CD4-positive, alpha-beta T cell treated with Interferon gamma for 1 hour (primary cell): ENCODE results near the gene MTHFD1L.
"Not testable (repeated sequence)": the region's sequence is repeated elsewhere in the genome, so short reads cannot be mapped to it uniquely, and the experiment has no call there.

ENCODE experiments used
- DNase-seq: peaks from one replicate; pipeline ENCODE4 v3.0.0-alpha.2; 2020

The MTHFD1L gene

GRCh38 chr6:151103266-151103665 is 237.8 kb downstream of the MTHFD1L start:
- no peak for DNase-seq

DNA sequence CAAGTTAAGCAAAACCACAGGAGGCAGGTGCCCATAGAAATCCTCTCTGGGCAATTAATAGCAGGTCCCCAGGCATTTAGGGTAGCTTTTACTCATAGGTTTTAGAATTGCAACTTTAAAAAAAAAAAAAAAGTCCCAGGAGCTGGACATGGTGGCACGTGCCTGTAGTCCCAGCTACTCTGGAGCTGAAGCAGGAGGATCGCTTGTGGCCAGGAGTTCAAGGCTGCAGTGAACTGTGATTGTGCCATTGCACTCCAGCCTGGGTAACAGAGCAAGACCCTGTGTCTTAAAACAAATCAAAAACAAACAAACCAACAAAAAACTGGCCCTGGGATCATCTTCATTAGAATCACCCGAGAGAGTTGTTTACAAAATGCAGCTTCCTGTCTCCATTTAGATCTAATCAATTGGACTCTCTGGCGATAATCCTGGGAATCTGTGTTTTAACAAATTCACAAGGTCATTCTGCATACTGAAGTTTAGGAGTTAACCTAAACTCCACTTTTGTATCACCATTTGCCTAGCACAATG is 242.5 kb downstream of the MTHFD1L start:
- no peak for DNase-seq

DNA sequence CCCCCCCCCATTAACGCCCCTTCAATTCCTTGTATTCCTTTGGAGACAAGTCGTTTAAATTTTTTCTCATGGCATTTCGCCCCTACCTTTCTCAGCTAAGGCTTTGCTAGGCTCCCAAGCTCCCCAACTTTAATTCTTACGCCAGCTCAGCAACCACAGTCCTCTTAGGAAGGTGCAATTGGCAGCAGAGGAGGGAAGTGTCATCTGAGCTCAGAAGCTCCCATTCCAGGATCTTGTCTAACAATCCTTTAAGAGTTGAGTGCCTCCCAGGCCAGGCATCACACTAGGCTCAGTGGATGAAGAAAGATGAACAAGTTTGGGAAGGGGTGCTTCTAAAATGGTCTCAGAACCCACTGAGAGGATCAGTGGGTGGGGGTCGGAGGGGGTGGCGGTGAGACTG is 243.0 kb downstream of the MTHFD1L start:
- DNase-seq: no peak

DNA sequence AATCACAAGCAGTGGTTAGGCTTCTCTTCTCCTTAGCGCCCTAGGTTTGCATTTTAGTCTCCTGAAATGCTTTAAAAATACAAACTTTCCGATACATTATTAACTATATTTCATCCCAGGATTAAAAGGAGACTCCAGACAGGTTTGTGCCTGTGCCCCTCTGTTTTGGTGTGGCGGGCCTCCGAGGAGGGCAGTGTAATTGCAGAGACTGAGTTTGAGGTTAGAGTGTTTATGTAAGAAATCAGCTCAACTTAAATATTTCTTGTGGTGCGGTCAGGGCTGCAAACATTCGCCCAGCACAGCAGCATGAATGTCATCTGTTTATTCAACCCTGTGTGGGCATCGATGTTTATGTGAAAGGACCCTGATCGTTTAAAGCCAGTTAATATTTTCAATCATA is 243.9 kb downstream of the MTHFD1L start:
- DNase-seq: no peak

DNA sequence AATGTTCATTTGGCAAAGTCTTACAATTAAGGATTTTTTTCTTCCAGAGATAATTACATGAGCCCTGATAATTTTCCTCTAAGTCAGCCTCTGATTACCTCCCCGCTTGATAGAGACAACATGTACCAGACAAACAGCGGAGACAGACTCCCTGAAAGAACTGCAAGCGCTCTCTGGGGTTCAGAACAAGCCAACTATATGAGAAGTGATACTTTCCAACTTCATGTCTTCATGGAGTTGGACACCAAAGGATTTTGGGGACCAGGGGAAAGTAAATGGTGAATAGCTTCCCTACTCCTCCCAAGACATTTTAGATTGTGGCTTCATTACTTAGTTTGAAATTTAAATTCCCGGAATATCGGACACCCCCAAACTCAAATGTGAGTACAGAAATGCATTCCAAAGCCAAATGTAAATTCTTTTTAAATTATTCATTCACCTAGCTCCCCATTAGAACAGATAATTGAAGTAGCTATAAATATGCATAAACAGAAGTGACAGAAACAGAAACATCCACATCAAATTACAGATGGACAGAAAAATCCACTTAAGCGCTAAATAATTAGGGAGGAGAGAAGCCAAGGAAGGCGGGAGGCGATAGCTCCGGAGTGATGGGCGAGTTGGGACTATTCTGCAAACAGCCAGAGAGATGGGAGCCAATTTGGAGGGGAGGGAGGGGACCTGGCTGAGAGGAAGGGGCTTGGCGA is 244.5 kb downstream of the MTHFD1L start:
- no peak for DNase-seq

- DNase-seq: no peak
Measured at GRCh38 chr6:151110576-151110905, 245.0 kb downstream of the MTHFD1L start.

GRCh38 chr6:151111670-151112069 is 246.2 kb downstream of the MTHFD1L start:
- no peak for DNase-seq

DNA sequence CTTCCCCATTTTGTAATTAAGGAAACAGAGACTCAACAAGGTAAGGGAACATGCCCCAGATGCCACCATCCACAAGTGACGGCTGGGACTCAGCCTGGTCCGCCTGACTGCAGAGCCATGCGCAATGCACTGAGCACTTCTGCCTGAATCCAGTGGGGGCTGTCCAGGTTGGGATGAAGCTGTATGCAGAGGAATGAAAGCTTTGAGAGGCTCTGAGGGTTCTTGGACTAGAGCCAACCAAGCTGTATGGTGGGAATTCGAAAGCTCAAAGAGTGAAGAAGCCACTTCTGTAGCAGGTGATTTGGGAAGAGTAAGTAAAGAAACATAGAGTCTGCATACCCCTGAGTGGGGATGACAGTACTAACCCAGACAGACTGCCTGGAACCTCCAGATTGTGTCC is 246.6 kb downstream of the MTHFD1L start:
- no peak for DNase-seq

GRCh38 chr6:151112884-151113283 is 247.4 kb downstream of the MTHFD1L start:
- not testable (repeated sequence) for DNase-seq

GRCh38 chr6:151113641-151114040 is 248.1 kb downstream of the MTHFD1L start:
- no peak for DNase-seq

- DNase-seq: no peak
Measured at GRCh38 chr6:151118461-151119123, 253.1 kb downstream of the MTHFD1L start.

GRCh38 chr6:151119823-151120524 is 254.5 kb downstream of the MTHFD1L start:
- DNase-seq: no peak

GRCh38 chr6:151121900-151122299 is 256.4 kb downstream of the MTHFD1L start:
- no peak for DNase-seq

DNA sequence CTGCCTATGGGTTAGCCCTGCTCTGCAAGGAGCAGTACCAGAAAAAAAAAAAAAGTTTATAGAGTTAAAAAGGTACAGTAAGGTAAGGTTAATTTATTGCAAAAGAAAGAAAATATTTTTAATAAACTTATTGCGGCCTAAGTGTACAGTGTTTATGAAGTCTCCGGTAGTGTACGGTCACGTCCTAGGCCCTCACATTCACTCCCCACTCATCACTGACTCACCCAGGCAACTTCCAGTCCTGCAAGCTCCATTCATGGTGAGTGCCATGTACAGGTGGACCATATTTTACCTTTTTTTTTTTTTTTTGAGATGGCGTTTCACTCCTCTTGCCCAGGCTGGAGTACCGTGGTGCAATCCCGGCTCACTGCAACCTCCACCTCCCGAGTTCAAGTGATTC is 258.1 kb downstream of the MTHFD1L start:
- DNase-seq: not testable (repeated sequence)

GRCh38 chr6:151125242-151125641 is 259.7 kb downstream of the MTHFD1L start:
- not testable (repeated sequence) for DNase-seq

DNA sequence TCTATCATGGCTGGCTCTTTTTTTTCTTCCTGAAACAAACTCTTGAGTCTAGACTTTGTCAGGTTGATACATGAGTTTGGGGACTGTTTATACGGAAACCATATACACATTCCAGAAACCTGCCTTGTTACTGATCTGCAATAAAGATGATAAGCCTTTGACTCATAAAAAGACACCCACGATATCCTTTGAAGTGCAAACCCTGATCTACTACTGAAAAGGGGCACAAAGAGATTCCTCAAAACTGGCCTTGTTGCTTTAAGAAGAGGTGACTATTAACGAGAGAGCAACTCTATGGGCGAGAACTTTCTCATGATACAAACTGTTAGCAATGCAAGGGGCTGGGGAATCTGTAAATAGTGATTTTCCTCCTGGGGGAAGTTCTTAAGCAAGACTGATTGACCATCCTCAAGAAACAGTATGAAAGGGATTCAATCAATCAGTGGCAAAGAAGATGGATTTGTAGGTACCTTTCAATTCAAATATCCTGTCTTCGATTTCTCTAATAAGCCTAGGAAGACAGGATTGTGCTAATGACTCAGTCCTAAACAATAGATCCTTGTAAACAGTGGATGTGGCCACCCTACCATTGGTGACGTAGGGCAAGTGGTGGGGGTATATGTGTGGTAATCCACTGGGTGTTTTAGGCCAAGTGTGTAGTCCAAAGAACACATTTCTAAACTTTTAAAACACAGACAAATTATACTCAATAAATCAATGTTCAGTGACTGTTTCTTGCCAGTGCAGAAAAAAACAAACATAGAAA is 260.3 kb downstream of the MTHFD1L start:
- not testable (repeated sequence) for DNase-seq

DNA sequence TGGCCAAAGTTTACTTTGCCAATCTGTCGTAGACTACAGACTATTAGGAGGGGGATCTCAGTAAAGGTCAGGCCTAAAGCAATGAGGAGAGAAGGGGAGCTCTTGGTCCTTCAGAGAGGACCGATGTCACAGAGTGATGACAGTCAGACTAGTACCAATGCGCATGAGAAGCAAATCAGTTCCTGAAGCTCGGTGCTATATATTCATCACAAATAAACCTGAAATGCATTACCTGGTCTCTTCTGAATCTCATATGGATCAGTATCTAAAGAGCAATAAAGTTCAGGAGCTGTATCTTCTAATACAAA is 260.9 kb downstream of the MTHFD1L start:
- not testable (repeated sequence) for DNase-seq

DNA sequence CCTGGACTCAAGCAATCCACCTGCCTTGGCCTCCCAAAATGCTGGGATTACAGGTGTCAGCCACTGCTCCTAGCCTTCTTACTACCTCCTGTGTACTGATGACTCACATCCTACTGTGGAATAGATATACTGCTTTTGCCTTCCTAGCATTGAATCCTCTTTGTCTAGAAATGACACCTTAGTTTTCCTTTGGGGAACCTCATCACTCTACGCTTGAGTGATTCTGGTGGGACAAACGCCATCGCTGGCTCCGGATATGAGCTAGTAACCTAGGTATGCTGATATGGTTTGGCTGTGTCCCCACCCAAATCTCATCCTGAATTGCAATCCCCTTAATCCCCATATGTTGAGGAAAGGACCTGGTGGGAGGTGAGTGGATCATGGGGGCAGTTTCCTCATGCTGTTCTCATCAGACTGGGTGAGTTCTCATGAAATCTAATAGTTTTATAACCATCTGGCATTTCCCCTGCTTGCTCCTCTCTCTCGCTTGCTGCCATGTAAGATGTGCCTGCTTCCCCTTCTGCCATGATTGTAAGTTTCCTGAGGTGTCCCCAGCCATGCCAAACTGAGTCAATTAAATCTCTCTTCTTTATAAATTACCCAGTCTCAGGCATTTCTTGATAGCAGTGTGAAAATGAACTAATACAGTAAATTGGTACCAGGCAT is 261.8 kb downstream of the MTHFD1L start:
- DNase-seq: not testable (repeated sequence)

DNA sequence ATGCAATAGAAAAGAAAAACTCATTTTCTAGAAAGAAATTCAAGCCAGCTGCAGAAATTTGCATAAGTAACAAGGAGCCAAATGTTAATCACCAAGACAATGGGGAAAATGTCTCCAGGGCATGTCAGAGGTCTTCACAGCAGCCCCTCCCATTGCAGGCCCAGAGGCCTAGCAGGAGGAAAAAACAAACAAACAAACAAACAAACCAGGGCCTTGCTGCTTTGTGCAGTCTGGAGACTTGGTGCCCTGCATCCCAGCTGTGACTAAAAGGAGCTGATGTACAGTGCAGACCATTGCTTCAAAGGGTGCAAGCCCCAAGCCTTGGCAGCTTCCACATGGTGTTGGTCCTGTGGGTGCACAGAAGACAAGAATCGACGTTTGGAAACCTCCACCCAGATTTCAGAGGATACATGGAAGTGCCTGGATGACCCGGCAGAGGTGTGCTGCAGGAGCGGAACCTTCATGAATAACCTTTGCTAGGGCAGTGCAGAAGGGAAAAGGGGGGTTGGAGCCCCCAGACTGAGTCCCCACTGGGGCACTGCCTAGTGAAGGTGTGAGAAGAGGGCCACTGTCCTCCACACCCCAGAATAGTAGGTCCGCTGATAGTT is 263.4 kb downstream of the MTHFD1L start:
- no peak for DNase-seq

DNA sequence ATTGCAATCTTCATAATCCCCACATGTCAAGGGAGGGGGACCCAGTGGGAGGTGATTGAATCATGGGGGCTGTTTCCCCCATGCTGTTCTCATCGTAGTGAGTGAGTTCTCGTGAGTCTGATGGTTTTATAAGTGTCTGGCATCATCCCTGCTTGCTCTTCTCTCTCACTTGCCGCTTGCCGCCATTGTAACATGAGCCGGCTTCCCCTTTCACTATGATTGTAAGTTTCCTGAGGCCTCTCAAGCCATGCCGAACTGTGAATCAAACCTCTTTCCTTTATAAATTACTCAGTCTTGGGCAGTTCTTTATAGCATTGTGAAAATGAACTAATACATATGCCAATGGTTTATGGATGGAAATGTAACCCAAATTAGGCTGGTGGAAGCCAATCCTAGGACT is 264.8 kb downstream of the MTHFD1L start:
- DNase-seq: no peak

DNA sequence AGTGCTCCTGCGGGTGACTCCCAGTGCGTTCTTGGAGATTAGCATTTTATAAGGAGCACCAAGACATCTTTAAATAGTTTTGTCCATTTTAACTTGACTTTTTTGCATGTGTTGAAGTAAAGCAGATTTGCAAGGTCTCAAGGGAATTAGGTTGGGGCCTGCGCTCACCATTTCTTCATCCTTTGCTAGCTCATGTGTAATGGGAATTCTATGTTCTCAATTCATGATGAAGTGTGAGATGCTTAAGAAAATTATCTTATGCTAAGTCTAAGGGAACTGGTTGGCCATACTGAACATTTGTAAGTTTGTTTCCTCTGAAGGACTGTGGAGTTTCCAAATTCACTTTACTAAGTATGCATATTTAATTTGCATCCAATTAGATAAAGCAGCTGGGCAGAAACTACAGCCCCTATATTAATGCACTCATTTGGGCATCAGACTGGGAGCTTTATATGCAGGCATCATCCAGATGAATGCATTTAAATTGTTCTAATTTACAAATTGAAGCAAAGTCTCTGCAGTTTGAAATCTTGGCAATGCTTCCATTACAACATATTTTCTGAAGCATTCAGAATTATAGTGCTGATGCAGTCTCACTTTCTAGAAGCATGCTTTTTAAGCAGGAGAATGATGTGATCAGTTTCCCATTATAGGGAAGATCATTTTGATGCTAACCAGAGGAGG is 266.0 kb downstream of the MTHFD1L start:
- DNase-seq: no peak
